Measurements from ENCODE around the gene PCBP4.

PCBP4 gene

GRCh38 chr3:51928438-51928837 is 38.8 kb downstream of the PCBP4 start:
- no peak for DNase-seq (ENCODE audit: extremely low read depth, low read depth)
- H3K4me3 ChIP-seq (replicated peaks; ENCODE audit: low read depth, low read length) = no peak overlapping the region
- TF ChIP-seq, protein P1, sequence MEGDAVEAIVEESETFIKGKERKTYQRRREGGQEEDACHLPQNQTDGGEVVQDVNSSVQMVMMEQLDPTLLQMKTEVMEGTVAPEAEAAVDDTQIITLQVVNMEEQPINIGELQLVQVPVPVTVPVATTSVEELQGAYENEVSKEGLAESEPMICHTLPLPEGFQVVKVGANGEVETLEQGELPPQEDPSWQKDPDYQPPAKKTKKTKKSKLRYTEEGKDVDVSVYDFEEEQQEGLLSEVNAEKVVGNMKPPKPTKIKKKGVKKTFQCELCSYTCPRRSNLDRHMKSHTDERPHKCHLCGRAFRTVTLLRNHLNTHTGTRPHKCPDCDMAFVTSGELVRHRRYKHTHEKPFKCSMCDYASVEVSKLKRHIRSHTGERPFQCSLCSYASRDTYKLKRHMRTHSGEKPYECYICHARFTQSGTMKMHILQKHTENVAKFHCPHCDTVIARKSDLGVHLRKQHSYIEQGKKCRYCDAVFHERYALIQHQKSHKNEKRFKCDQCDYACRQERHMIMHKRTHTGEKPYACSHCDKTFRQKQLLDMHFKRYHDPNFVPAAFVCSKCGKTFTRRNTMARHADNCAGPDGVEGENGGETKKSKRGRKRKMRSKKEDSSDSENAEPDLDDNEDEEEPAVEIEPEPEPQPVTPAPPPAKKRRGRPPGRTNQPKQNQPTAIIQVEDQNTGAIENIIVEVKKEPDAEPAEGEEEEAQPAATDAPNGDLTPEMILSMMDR (IDR thresholded peaks at IDR 0.05; ENCODE audit: low read depth, low read length, missing control alignments) = no peak

GRCh38 chr3:51927061-51927977 is 39.9 kb downstream of the PCBP4 start:
- TF ChIP-seq, protein P1 (IDR thresholded peaks at IDR 0.05; ENCODE audit: low read depth, low read length, missing control alignments) = no peak
- H3K4me3 ChIP-seq (replicated peaks; ENCODE audit: low read depth, low read length) = no peak overlapping the region
- DNase-seq (ENCODE audit: extremely low read depth, low read depth) = no peak

GRCh38 chr3:51921081-51921578 is 46.1 kb downstream of the PCBP4 start:
- no peak overlapping the region for H3K4me3 ChIP-seq (replicated peaks; ENCODE audit: low read depth, low read length)
- no peak for DNase-seq (ENCODE audit: extremely low read depth, low read depth)
- TF ChIP-seq, protein P1 (IDR thresholded peaks at IDR 0.05; ENCODE audit: low read depth, low read length, missing control alignments) = no peak

GRCh38 chr3:51916418-51916817 is 50.8 kb downstream of the PCBP4 start:
- TF ChIP-seq, protein P1 (IDR thresholded peaks at IDR 0.05; ENCODE audit: low read depth, low read length, missing control alignments) = no peak
- no peak overlapping the region for H3K4me3 ChIP-seq (replicated peaks; ENCODE audit: low read depth, low read length)
- no peak for DNase-seq (ENCODE audit: extremely low read depth, low read depth)

- TF ChIP-seq, protein P1 (IDR thresholded peaks at IDR 0.05; ENCODE audit: low read depth, low read length, missing control alignments) = no peak
- no peak for DNase-seq (ENCODE audit: extremely low read depth, low read depth)
- no peak overlapping the region for H3K4me3 ChIP-seq (replicated peaks; ENCODE audit: low read depth, low read length)
Observed at GRCh38 chr3:51908026-51908425, 59.2 kb downstream of the PCBP4 start.

All from HFF-Myc (cell line).